Kidney (tissue), 14 donors: Measurements from ENCODE around the gene LENG8. TPM values are rescaled to one million over a fixed set of nuclear protein-coding genes. Genes with fewer than 3 reads are reported as not detected.
A peak's percentile ranks its signal among the peaks of the same experiment; 100 is the strongest.

Source experiments
- DNase-seq, 5 donors: peaks; one replicate each; pipeline ENCODE4 v3.0.0-alpha.2; 2013 to 2020
- FAIRE-seq: peaks from 2 replicates; lab custom pipeline; 2012; peaks lifted over from hg19 to GRCh38; lab: Jason Lieb, UNC
- H3K27ac ChIP-seq, 2 donors: one replicate each; pipeline ENCODE4 v1.7.0; 2013; ENCODE audit warnings: low read depth in 2 of 2, low read length in 2 of 2, inconsistent platforms in 1 of 2
- H3K27me3 ChIP-seq: one replicate; pipeline ENCODE4 v1.7.1; 2013; ENCODE audit warnings: low read length, inconsistent platforms; ENCODE audit not compliant: control insufficient read depth, insufficient read depth
- H3K36me3 ChIP-seq, 3 donors: one replicate each; pipeline versions ENCODE4 v1.7.0 to v1.7.1; 2013; ENCODE audit warnings: low read length in 3 of 3, control low read depth in 1 of 3, inconsistent platforms in 1 of 3; ENCODE audit not compliant: insufficient read depth in 3 of 3, control insufficient read depth in 2 of 3
- H3K4me1 ChIP-seq, 3 donors: one replicate each; pipeline versions ENCODE4 v1.7.0 to v1.7.1; 2013; ENCODE audit warnings: low read length in 3 of 3, inconsistent platforms in 1 of 3, low read depth in 1 of 3; ENCODE audit not compliant: control insufficient read depth in 2 of 3, insufficient read depth in 2 of 3
- H3K4me3 ChIP-seq, 3 donors: one replicate each; pipeline versions ENCODE4 v1.7.0 to v1.8.1; 2013; ENCODE audit warnings: low read length in 3 of 3, control low read depth in 1 of 3, inconsistent platforms in 1 of 3
- H3K9ac ChIP-seq, 3 donors: one replicate each; pipeline versions ENCODE4 v1.7.0 to v1.7.1; 2013; ENCODE audit warnings: low read length in 3 of 3, control low read depth in 1 of 3, inconsistent platforms in 1 of 3
- H3K9me3 ChIP-seq, 3 donors: one replicate each; pipeline versions ENCODE4 v1.7.0 to v1.7.1; 2013; ENCODE audit warnings: low read length in 3 of 3, control low read depth in 1 of 3, inconsistent platforms in 1 of 3; ENCODE audit not compliant: control insufficient read depth in 2 of 3, insufficient read depth in 1 of 3
- CTCF ChIP-seq: IDR thresholded peaks from 3 replicates; pipeline ENCODE4 v1.5.1; 2012; ENCODE audit warnings: mild to moderate bottlenecking, moderate library complexity, borderline replicate concordance; ENCODE audit not compliant: insufficient read depth; ENCODE audit errors: extremely low read depth
- intact Hi-C: fragments of 100-400 bp; cut with DNase I; formaldehyde crosslinking; loops from one replicate; pipeline ENCODE4 v1.11.1; 2022
- polyA plus RNA-seq: library from polyadenylated mRNA; stranded (reverse); fragments of 350-450 nt; fragmentation: Illumina TruSeq; extraction: RNeasy Lipid Tissue Mini Kit (QIAGEN cat#74804); gene quantifications from one replicate; pipeline ENCODE4 v1.2.3, GENCODE V29; 2014; ENCODE audit warnings: low read depth, low replicate concordance; ENCODE audit not compliant: insufficient read depth
- total RNA-seq: library from RNA; stranded (reverse); fragmentation: NEBNext Ultra II Directional; extraction: Animal tissue kit (Norgen Biotek cat#: 25700); gene quantifications from one replicate; pipeline ENCODE4 v1.2.1, GENCODE V29; 2021
- donor health status: control.
- donor health status: control.
- donor health status: control.
- donor health status: control.
- donor health status: control.
- donor health status: DM: yes; HTN: yes; CAD: no.
- donor health status: Normal renal cell carcinoma (clear cell type).

Gene LENG8
- total and polyA plus RNA-seq, 2 donors from 2014 or later: 48.6 to 208 TPM

DNA sequence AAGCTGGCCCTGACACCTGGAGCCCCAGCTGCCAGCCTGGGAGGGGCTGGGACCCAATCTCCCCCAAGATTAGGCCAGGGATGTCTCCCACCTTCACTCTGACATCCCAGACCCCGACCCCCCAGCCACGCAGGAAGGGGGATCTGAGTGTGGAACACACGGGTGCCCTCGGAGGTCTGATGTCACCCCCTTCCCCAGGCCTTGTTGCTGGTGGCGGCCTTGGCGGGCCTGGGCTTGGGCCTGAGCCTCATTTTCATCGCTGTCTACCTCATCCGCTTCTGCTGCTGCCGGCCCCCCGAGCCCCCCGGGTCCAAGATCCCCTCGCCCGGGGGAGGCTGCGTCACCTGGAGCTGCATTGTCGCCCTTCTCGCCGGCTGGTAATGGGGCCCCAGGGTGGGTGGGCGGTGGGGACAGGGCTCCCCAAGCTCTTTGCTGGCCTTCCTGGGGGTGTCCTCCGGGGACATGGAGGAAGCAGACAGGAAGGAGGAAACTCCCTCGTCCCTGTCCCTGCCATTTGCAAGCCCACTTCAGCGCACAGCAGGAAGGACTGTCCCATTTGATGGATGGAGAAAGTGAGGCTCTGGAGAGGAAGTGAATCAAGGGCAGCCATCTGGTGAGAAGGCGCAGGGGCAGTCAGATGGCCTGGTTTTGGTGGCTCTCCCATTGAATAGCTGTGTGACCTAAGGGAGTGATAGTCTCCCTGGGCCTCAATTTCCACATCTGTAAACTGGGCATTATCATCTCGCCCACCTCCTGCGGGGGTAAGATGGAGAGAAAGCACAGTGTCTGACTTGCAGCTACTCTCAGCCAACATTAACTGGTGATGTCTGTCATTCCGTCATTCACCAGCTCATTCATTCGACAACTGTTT is 29.8 kb upstream of the LENG8 start:
- no peak overlapping the region for H3K27ac ChIP-seq
- DNase-seq (peak in 2 of 5 donors; percentile 40 to 69), FAIRE-seq (no peak)
- H3K27me3 ChIP-seq: peaks cover 15% of the 10 kb centered on the region
- H3K4me1 ChIP-seq: no peaks in the 10 kb centered on the region
- H3K9me3 ChIP-seq: no peaks in the 10 kb centered on the region
- no peaks in the 10 kb centered on the region for H3K36me3 ChIP-seq
- TF ChIP-seq CTCF: no peak
- no peak overlapping the region for H3K4me3 ChIP-seq
- intact Hi-C loops: no loop called here
- no peak overlapping the region for H3K9ac ChIP-seq

- H3K36me3 ChIP-seq: no peaks in the 10 kb centered on the region
- no peaks in the 10 kb centered on the region for H3K9me3 ChIP-seq
- H3K27me3 ChIP-seq: peaks cover 6% of the 10 kb centered on the region
- H3K9ac ChIP-seq: no peak overlapping the region
- no peak for TF ChIP-seq CTCF
- no peak for FAIRE-seq
- no peaks in the 10 kb centered on the region for H3K4me1 ChIP-seq
- H3K4me3 ChIP-seq: no peak overlapping the region
- intact Hi-C loops: no loop called here
- DNase-seq: no peak
- no peak overlapping the region for H3K27ac ChIP-seq
These were observed 29.0 kb upstream of the LENG8 start for GRCh38 chr19:54420068-54420382.

DNA sequence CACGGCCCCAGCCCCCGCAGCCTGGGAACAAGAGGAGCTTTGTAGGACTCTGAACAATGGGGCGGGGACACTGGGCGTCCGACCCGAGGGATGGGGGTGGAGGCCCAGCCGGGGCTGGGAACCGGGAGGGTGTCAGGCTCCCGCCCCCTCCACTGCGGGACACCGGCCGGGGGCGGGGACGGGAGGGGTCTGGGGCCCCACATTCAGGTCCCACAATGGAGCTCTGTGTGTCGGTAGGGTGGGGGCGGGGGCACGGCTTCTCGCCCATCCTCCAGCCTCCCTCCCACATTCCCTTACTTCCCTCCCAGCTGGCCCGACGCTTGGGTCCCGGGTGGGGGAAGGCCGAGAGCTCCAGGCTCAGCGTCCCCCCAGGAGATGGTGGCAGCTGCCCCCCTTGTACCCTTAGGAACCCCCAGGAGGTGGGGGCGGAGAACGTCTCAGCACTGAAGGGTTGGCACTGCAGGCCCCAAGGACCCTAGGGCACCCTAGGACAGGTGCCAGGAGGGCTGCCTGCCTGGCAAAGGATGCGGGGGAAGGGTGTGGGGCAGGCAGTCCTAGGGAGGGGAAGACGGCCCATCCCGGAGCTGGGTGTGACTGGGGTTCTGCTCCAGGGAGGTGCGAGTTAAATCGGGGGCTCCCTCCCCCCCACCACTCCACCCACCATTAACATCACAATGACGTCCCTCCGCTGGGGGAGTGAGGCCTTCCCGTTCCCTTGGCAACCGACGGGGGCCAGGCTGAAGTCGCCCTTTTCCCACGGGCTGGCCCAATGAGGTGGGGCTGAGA is 28.4 kb upstream of the LENG8 start:
- no peak for FAIRE-seq
- peaks cover 6% of the 10 kb centered on the region for H3K27me3 ChIP-seq
- intact Hi-C loops: no loop called here
- H3K9ac ChIP-seq: no peak overlapping the region
- H3K4me1 ChIP-seq: no peaks in the 10 kb centered on the region
- TF ChIP-seq CTCF: no peak
- no peaks in the 10 kb centered on the region for H3K36me3 ChIP-seq
- H3K27ac ChIP-seq: no peak overlapping the region
- H3K4me3 ChIP-seq: no peak overlapping the region
- no peaks in the 10 kb centered on the region for H3K9me3 ChIP-seq
- DNase-seq: peak; percentile 71 to 88 (median 77)
